Neuronal stem cell (in vitro differentiated cells): ENCODE results near the gene KCTD19.

Experiments used
- DNase-seq: peaks from one replicate; pipeline ENCODE4 v3.0.0-alpha.2; 2013; ENCODE audit warnings: low spot score
- H2AFZ ChIP-seq: one replicate; pipeline ENCODE4 v1.6.1; 2013; ENCODE audit warnings: mild to moderate bottlenecking, low read length, inconsistent platforms
- H2AK5ac ChIP-seq: 2 replicates; pipeline ENCODE4 v1.6.1; 2013; ENCODE audit warnings: low read depth, mild to moderate bottlenecking, inconsistent platforms, low read length, moderate library complexity, mixed read lengths
- H2BK120ac ChIP-seq: 2 replicates; pipeline ENCODE4 v1.6.1; 2013; ENCODE audit warnings: low read depth, mild to moderate bottlenecking, inconsistent platforms, low read length, moderate library complexity, mixed read lengths
- H2BK12ac ChIP-seq: one replicate; pipeline ENCODE4 v1.6.1; 2013; ENCODE audit warnings: low read length, inconsistent platforms
- H2BK15ac ChIP-seq: 2 replicates; pipeline ENCODE4 v1.6.1; 2013; ENCODE audit warnings: mild to moderate bottlenecking, low read length, inconsistent platforms, mixed read lengths
- H2BK5ac ChIP-seq: one replicate; pipeline ENCODE4 v1.6.1; 2013; ENCODE audit warnings: inconsistent platforms, mild to moderate bottlenecking, low read length, moderate library complexity
- H3K14ac ChIP-seq: one replicate; pipeline ENCODE4 v1.6.1; 2013; ENCODE audit warnings: low read length, inconsistent platforms
- H3K18ac ChIP-seq: 2 replicates; pipeline ENCODE4 v1.6.1; 2013; ENCODE audit warnings: low read length, inconsistent platforms
- H3K23ac ChIP-seq: 2 replicates; pipeline ENCODE4 v1.6.1; 2013; ENCODE audit warnings: low read depth, mild to moderate bottlenecking, mixed read lengths, low read length, inconsistent platforms; ENCODE audit not compliant: poor library complexity
- H3K27ac ChIP-seq: replicated peaks from 3 replicates; pipeline ENCODE4 v1.5.1; 2013; ENCODE audit warnings: low read length, inconsistent platforms
- H3K27me3 ChIP-seq, 3 experiments: 2 replicates each; pipeline ENCODE4 v1.6.1; 2013; ENCODE audit warnings: low read length in 3 of 3, mild to moderate bottlenecking in 2 of 3, inconsistent platforms in 1 of 3, low read depth in 1 of 3, mixed read lengths in 1 of 3, moderate library complexity in 1 of 3; ENCODE audit not compliant: control insufficient read depth in 3 of 3, insufficient read depth in 3 of 3
- H3K36me3 ChIP-seq, 2 donors: replicated peaks in 1 of 2; 2 replicates each; pipeline ENCODE4 v1.6.1; 2013; ENCODE audit warnings: low read length in 2 of 2; ENCODE audit not compliant: control insufficient read depth in 2 of 2, insufficient read depth in 2 of 2
- H3K4ac ChIP-seq: 2 replicates; pipeline ENCODE4 v1.6.1; 2013; ENCODE audit warnings: inconsistent platforms, mild to moderate bottlenecking, low read length, moderate library complexity
- H3K4me1 ChIP-seq, 2 donors: 1 replicate in 1 of 2; 2 replicates in 1 of 2; pipeline ENCODE4 v1.6.1; 2013; ENCODE audit warnings: low read length in 2 of 2, low read depth in 1 of 2; ENCODE audit not compliant: control insufficient read depth in 2 of 2, insufficient read depth in 1 of 2
- H3K4me2 ChIP-seq: one replicate; pipeline ENCODE4 v1.6.1; 2013; ENCODE audit warnings: mild to moderate bottlenecking, low read length, inconsistent platforms; ENCODE audit not compliant: insufficient read depth, poor library complexity, severe bottlenecking
- H3K4me3 ChIP-seq, 2 donors: 2 replicates each; pipeline ENCODE4 v1.5.1; 2013; ENCODE audit warnings: low read length in 2 of 2, mild to moderate bottlenecking in 2 of 2, inconsistent platforms in 1 of 2, moderate library complexity in 1 of 2
- H3K79me1 ChIP-seq: one replicate; pipeline ENCODE4 v1.6.1; 2013; ENCODE audit warnings: low read depth, mild to moderate bottlenecking, inconsistent platforms, low read length, moderate library complexity
- H3K9ac ChIP-seq: one replicate; pipeline ENCODE4 v1.6.1; 2013; ENCODE audit warnings: mild to moderate bottlenecking, low read depth, low read length, inconsistent platforms; ENCODE audit not compliant: poor library complexity
- H3K9me3 ChIP-seq, 2 donors: replicated peaks in 1 of 2; 2 replicates each; pipeline versions ENCODE3 to v1.6.1; 2013; ENCODE audit warnings: low read length in 2 of 2, mild to moderate bottlenecking in 2 of 2, inconsistent platforms in 1 of 2, low read depth in 1 of 2, mixed read lengths in 1 of 2, moderate library complexity in 1 of 2; ENCODE audit not compliant: control insufficient read depth in 2 of 2, insufficient read depth in 1 of 2
- H4K8ac ChIP-seq: one replicate; pipeline ENCODE4 v1.6.1; 2013; ENCODE audit warnings: low read depth, mild to moderate bottlenecking, inconsistent platforms, low read length, moderate library complexity
- H4K91ac ChIP-seq: one replicate; pipeline ENCODE4 v1.6.1; 2013; ENCODE audit warnings: low read length, low read depth, mild to moderate bottlenecking, inconsistent platforms; ENCODE audit not compliant: poor library complexity
- WGBS, 2 donors: extraction: QIAGEN DNeasy Blood & Tissue Kit; methylation state at CpG; one replicate each; pipeline ENCODE4 v1.1.7; 2013; ENCODE audit warnings: missing lambda C conversion rate in 2 of 2, mixed read lengths in 1 of 2; ENCODE audit not compliant: insufficient read length in 2 of 2, insufficient replicate concordance in 1 of 2; ENCODE audit errors: extremely low coverage in 2 of 2; 5-methylcytosine and 5-hydroxymethylcytosine counted together

Gene KCTD19

GRCh38 chr16:67346341-67346740 is 19.8 kb upstream of the KCTD19 start:
- H3K23ac ChIP-seq: no peak overlapping the region
- H2BK12ac ChIP-seq: no peak overlapping the region
- H2BK5ac ChIP-seq: no peak overlapping the region
- no peak overlapping the region for H4K8ac ChIP-seq
- no CpG with 5 or more reads among the region's 3 CpGs for WGBS, 2 donors
- H3K9me3 ChIP-seq: no peaks in the 10 kb centered on the region
- no peak overlapping the region for H3K4me2 ChIP-seq
- no peak overlapping the region for H3K14ac ChIP-seq
- H3K18ac ChIP-seq: no peak overlapping the region
- no peak overlapping the region for H2AFZ ChIP-seq
- H3K9ac ChIP-seq: no peak overlapping the region
- no peak for DNase-seq
- no peaks in the 10 kb centered on the region for H3K79me1 ChIP-seq
- no peak overlapping the region for H2BK15ac ChIP-seq
- no peak overlapping the region for H3K27ac ChIP-seq
- H3K4me1 ChIP-seq: no peaks in the 10 kb centered on the region
- no peak overlapping the region for H2BK120ac ChIP-seq
- peaks cover 0 to 30% (median 0%) of the 10 kb centered on the region in 3 experiments for H3K27me3 ChIP-seq
- H4K91ac ChIP-seq: no peak overlapping the region
- no peak overlapping the region for H3K4ac ChIP-seq
- no peak overlapping the region for H2AK5ac ChIP-seq
- no peaks in the 10 kb centered on the region for H3K36me3 ChIP-seq
- H3K4me3 ChIP-seq: no peak overlapping the region

- H3K4me2 ChIP-seq: no peak overlapping the region
- WGBS, 2 donors: no CpG with 5 or more reads among the region's 1 CpG
- H2AK5ac ChIP-seq: no peak overlapping the region
- no peak overlapping the region for H2AFZ ChIP-seq
- H3K79me1 ChIP-seq: no peaks in the 10 kb centered on the region
- H2BK12ac ChIP-seq: no peak overlapping the region
- no peak overlapping the region for H3K23ac ChIP-seq
- DNase-seq: no peak
- no peak overlapping the region for H2BK120ac ChIP-seq
- no peak overlapping the region for H3K14ac ChIP-seq
- no peak overlapping the region for H3K4me3 ChIP-seq
- no peak overlapping the region for H3K4ac ChIP-seq
- no peak overlapping the region for H3K27ac ChIP-seq
- no peak overlapping the region for H2BK15ac ChIP-seq
- no peaks in the 10 kb centered on the region for H3K9me3 ChIP-seq
- H2BK5ac ChIP-seq: no peak overlapping the region
- no peak overlapping the region for H4K91ac ChIP-seq
- H3K4me1 ChIP-seq: no peaks in the 10 kb centered on the region
- peaks cover 0 to 27% (median 0%) of the 10 kb centered on the region in 3 experiments for H3K27me3 ChIP-seq
- H3K36me3 ChIP-seq: no peaks in the 10 kb centered on the region
- H3K18ac ChIP-seq: no peak overlapping the region
- H4K8ac ChIP-seq: no peak overlapping the region
- H3K9ac ChIP-seq: no peak overlapping the region
Measured at GRCh38 chr16:67345401-67345800, 18.9 kb upstream of the KCTD19 start.

GRCh38 chr16:67342616-67343015 is 16.1 kb upstream of the KCTD19 start:
- no peak overlapping the region for H2AFZ ChIP-seq
- H3K4me2 ChIP-seq: no peak overlapping the region
- no peak overlapping the region for H2BK5ac ChIP-seq
- H3K9ac ChIP-seq: no peak overlapping the region
- no peak overlapping the region for H3K27ac ChIP-seq
- H4K91ac ChIP-seq: no peak overlapping the region
- H3K9me3 ChIP-seq: no peaks in the 10 kb centered on the region
- no CpG with 5 or more reads among the region's 4 CpGs for WGBS, 2 donors
- H2BK15ac ChIP-seq: no peak overlapping the region
- peaks cover 0 to 21% (median 0%) of the 10 kb centered on the region in 3 experiments for H3K27me3 ChIP-seq
- no peak overlapping the region for H2BK12ac ChIP-seq
- H2BK120ac ChIP-seq: no peak overlapping the region
- no peak overlapping the region for H3K23ac ChIP-seq
- H3K14ac ChIP-seq: no peak overlapping the region
- no peak overlapping the region for H2AK5ac ChIP-seq
- no peak overlapping the region for H3K18ac ChIP-seq
- no peak overlapping the region for H3K4me3 ChIP-seq
- no peak overlapping the region for H3K4ac ChIP-seq
- no peak overlapping the region for H4K8ac ChIP-seq
- no peaks in the 10 kb centered on the region for H3K4me1 ChIP-seq
- DNase-seq: no peak
- H3K36me3 ChIP-seq: no peaks in the 10 kb centered on the region
- H3K79me1 ChIP-seq: peaks cover 2% of the 10 kb centered on the region

- Histone ChIP-seq H3K27ac (no peak overlapping the region), H3K36me3 (no peaks in the 10 kb centered on the region), H2AK5ac (no peak overlapping the region), H3K9me3 (no peaks in the 10 kb centered on the region), H3K4me2 (no peak overlapping the region), H3K4me1 (no peaks in the 10 kb centered on the region), H3K4me3 (no peak overlapping the region), H3K79me1 (peaks cover 2% of the 10 kb centered on the region), H3K23ac (no peak overlapping the region), H3K14ac (no peak overlapping the region), H3K9ac (no peak overlapping the region), H4K8ac (no peak overlapping the region), H3K4ac (no peak overlapping the region), H2BK120ac (no peak overlapping the region), H2BK12ac (no peak overlapping the region), H3K27me3 (peaks cover 0 to 13% (median 0%) of the 10 kb centered on the region in 3 experiments), H2BK15ac (no peak overlapping the region), H4K91ac (no peak overlapping the region), H3K18ac (no peak overlapping the region), H2AFZ (no peak overlapping the region), H2BK5ac (no peak overlapping the region)
- WGBS, 2 donors: no CpG with 5 or more reads among the region's 3 CpGs
- no peak for DNase-seq
Measured at GRCh38 chr16:67341250-67341649, 14.7 kb upstream of the KCTD19 start.
